Stomach (tissue), 9 donors: ENCODE measurements around the gene ZC3H12C. TPM values are rescaled to one million over a fixed set of nuclear protein-coding genes. Genes with fewer than 3 reads are reported as not detected.

Experiments used
- DNase-seq, 2 donors: peaks; one replicate each; pipeline versions ENCODE4 v3.0.0 to v3.0.0-alpha.2; 2013 to 2019
- H3K27ac ChIP-seq, 5 donors: fragments of 200-600 bp in 4 of 5; sonication (generic) in 4 of 5; one replicate each; pipeline ENCODE4 v1.5.1; 2013 to 2019; ENCODE audit warnings: mild to moderate bottlenecking in 1 of 5, moderate library complexity in 1 of 5
- H3K27me3 ChIP-seq, 3 donors: fragments of 200-600 bp; sonication (generic); one replicate each; pipeline ENCODE4 v1.5.1; 2017 to 2019; ENCODE audit warnings: mixed run types in 1 of 3
- H3K36me3 ChIP-seq, 4 donors: fragments of 200-600 bp; sonication (generic); 1 replicate in 3 of 4; 2 replicates in 1 of 4; pipeline ENCODE4 v1.5.1; 2016 to 2019
- H3K4me1 ChIP-seq, 4 donors: fragments of 200-600 bp; sonication (generic); one replicate each; pipeline ENCODE4 v1.5.1; 2016 to 2019
- H3K4me3 ChIP-seq, 4 donors: fragments of 200-600 bp; sonication (generic) in 3 of 4; one replicate each; pipeline ENCODE4 v1.5.1; 2016 to 2019; ENCODE audit warnings: mild to moderate bottlenecking in 1 of 4
- H3K9me3 ChIP-seq, 4 donors: fragments of 200-600 bp; sonication (generic); one replicate each; pipeline ENCODE4 v1.5.1; 2016 to 2019
- CTCF ChIP-seq, 7 experiments: fragments of 450-650 bp in 4 of 7; fragments of 200-600 bp in 3 of 7; sonication (generic) in 3 of 7; IDR thresholded peaks; one replicate each; pipeline ENCODE4 v1.5.1; 2016 to 2019; ENCODE audit warnings: antibody characterized with exemption in 7 of 7, control low read depth in 2 of 7, mild to moderate bottlenecking in 1 of 7
- EP300 ChIP-seq: sonication (generic); formaldehyde crosslinking; IDR thresholded peaks from one replicate; pipeline ENCODE4 v1.6.1; 2017; ENCODE audit warnings: antibody characterized with exemption
- POLR2A ChIP-seq, 4 donors: fragments of 450-650 bp; IDR thresholded peaks; one replicate each; pipeline ENCODE4 v1.6.1; 2016; ENCODE audit warnings: antibody characterized with exemption in 4 of 4, control low read depth in 2 of 4, mild to moderate bottlenecking in 1 of 4, moderate library complexity in 1 of 4
- POLR2AphosphoS5 ChIP-seq, 3 donors: sonication (generic); formaldehyde crosslinking; IDR thresholded peaks; one replicate each; pipeline ENCODE4 v1.6.1; 2016; ENCODE audit warnings: antibody characterized with exemption in 3 of 3
- WGBS, 5 donors: extraction: QIAGEN DNeasy Blood & Tissue Kit in 3 of 5; methylation state at CpG; one replicate each; pipeline versions ENCODE4 v1.1.5 to v1.1.7; 2013 to 2018; 5-methylcytosine and 5-hydroxymethylcytosine counted together
- intact Hi-C: fragments of 100-400 bp; cut with DNase I; formaldehyde crosslinking; loops from one replicate; pipeline ENCODE4 v1.15.1; 2023; ENCODE audit warnings: low total_unique reads
- polyA plus RNA-seq, 3 donors: library from polyadenylated mRNA; stranded (reverse); fragments of 200-250 nt; gene quantifications; one replicate each; pipeline ENCODE4 v1.2.3, GENCODE V29; 2013
- total RNA-seq, 5 donors: library from RNA; depleted of rRNA; stranded (reverse); fragments of >200 nt; gene quantifications; one replicate each; pipeline versions ENCODE4 v1.1.0 to v1.2.3, GENCODE V29; 2014 to 2016
- donor health status: healthy with polysubstance abuse.
- donor health status: Bipolar disorder and iron deficiency.
- donor health status: healthy.

Gene ZC3H12C
- total and polyA plus RNA-seq, 8 donors: 1.3 to 23.2 (median 8.3) TPM

- intact Hi-C loops: no loop called here
- no peaks in the 10 kb centered on the region for H3K27me3 ChIP-seq
- no peaks in the 10 kb centered on the region for H3K4me1 ChIP-seq
- no peak overlapping the region for H3K27ac ChIP-seq
- TF ChIP-seq POLR2A (IDR thresholded peaks at IDR 0.05): no peak
- DNase-seq: no peak
- H3K36me3 ChIP-seq: peaks cover 8 to 78% (median 73%) of the 10 kb centered on the region in 4 donors
- no peak overlapping the region for H3K4me3 ChIP-seq
- H3K9me3 ChIP-seq: no peaks in the 10 kb centered on the region
These were observed 69.0 kb downstream of the ZC3H12C start for GRCh38 chr11:110162216-110162615.

DNA sequence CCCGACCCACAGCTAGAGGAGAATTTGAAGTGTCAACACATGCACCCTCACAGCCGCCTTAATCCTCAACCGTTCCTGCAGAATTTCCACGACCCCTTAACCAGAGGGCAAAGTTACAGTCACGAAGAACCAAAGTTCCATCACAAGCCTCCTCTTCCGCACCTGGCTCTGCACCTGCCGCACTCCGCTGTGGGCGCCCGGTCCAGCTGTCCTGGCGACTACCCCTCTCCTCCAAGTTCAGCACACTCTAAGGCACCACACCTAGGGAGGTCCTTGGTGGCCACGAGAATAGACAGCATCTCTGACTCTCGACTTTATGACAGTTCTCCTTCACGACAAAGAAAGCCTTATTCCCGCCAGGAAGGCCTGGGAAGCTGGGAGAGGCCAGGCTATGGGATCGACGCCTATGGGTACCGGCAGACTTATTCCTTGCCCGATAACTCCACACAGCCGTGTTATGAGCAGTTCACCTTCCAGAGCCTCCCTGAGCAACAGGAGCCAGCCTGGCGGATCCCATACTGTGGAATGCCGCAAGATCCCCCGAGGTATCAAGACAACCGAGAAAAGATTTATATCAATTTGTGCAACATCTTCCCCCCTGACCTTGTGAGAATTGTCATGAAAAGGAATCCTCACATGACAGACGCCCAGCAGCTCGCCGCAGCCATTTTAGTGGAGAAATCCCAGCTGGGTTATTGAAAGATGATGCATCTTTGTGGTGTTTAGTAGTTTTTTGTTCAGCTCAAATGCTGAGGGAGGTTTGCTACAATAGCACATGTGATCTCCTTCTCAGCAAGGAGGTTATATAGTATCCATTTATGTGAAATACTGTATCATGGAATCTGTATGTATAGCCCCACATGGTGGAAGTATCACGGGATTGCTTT is 72.1 kb downstream of the ZC3H12C start:
- Histone ChIP-seq H3K4me1 (no peaks in the 10 kb centered on the region), H3K9me3 (no peaks in the 10 kb centered on the region), H3K27me3 (no peaks in the 10 kb centered on the region), H3K36me3 (peaks cover 8 to 54% (median 49%) of the 10 kb centered on the region in 4 donors), H3K27ac (no peak overlapping the region), H3K4me3 (no peak overlapping the region)
- intact Hi-C loops: no loop called here
- no peak for TF ChIP-seq POLR2AphosphoS5 (IDR thresholded peaks at IDR 0.05)
- TF ChIP-seq POLR2A (IDR thresholded peaks at IDR 0.05): no peak
- DNase-seq: no peak
- WGBS, 5 donors: 95% methylated on average over 28 of the region's 28 CpGs

GRCh38 chr11:110168033-110168803 is 75.0 kb downstream of the ZC3H12C start:
- intact Hi-C loops: no loop called here
- Histone ChIP-seq H3K27me3 (no peaks in the 10 kb centered on the region), H3K9me3 (no peaks in the 10 kb centered on the region), H3K4me1 (no peaks in the 10 kb centered on the region), H3K36me3 (peaks cover 8 to 28% (median 26%) of the 10 kb centered on the region in 4 donors), H3K27ac (no peak overlapping the region), H3K4me3 (no peak overlapping the region)
- WGBS, 5 donors: 80 to 85% (median 84%) methylated on average over 5 of the region's 5 CpGs
- TF ChIP-seq EP300 (no peak), POLR2A (IDR thresholded peaks at IDR 0.05) (no peak), CTCF (IDR thresholded peaks at IDR 0.05) (no peak), POLR2AphosphoS5 (IDR thresholded peaks at IDR 0.05) (no peak)
- DNase-seq: no peak

DNA sequence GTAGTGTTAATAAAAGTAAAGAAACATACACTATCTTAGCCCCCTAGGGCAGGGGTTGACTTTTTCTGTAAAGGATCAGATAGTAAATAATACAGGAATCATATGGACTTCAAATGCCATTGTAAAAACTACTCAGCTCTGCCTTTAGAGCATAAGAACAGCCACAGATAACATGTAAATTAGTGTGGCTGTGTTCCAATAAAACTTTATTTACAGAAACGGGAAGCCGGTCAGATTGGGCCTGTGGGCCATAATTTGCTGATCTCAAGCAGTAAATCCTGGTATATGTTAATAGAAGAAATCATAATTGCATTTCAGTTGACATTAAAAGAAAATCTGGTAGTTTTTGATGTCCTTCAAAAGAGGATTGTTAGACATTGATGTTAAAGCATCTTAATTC is 76.5 kb downstream of the ZC3H12C start:
- 22 to 54% (median 48%) methylated on average over 2 of the region's 2 CpGs for WGBS, 5 donors
- Histone ChIP-seq H3K4me1 (peaks cover 0 to 12% (median 4%) of the 10 kb centered on the region in 4 donors), H3K36me3 (peaks cover under 1 to 13% (median 11%) of the 10 kb centered on the region in 4 donors), H3K27ac (no peak overlapping the region), H3K27me3 (no peaks in the 10 kb centered on the region), H3K9me3 (no peaks in the 10 kb centered on the region), H3K4me3 (no peak overlapping the region)
- no peak for TF ChIP-seq POLR2AphosphoS5 (IDR thresholded peaks at IDR 0.05)
- TF ChIP-seq POLR2A (IDR thresholded peaks at IDR 0.05): no peak
- TF ChIP-seq CTCF (IDR thresholded peaks at IDR 0.05): no peak
- no peak for TF ChIP-seq EP300
- intact Hi-C loops: no loop called here
- no peak for DNase-seq

GRCh38 chr11:110172468-110173065 is 79.4 kb downstream of the ZC3H12C start:
- H3K36me3 ChIP-seq: no peaks in the 10 kb centered on the region
- H3K4me1 ChIP-seq: peaks cover 0 to 13% (median 6%) of the 10 kb centered on the region in 4 donors
- H3K9me3 ChIP-seq: no peaks in the 10 kb centered on the region
- H3K27me3 ChIP-seq: no peaks in the 10 kb centered on the region
- TF ChIP-seq POLR2AphosphoS5 (IDR thresholded peaks at IDR 0.05) (no peak), EP300 (no peak), POLR2A (IDR thresholded peaks at IDR 0.05) (no peak), CTCF (IDR thresholded peaks at IDR 0.05) (no peak)
- no peak for DNase-seq
- H3K27ac ChIP-seq: no peak overlapping the region
- intact Hi-C loops: no loop called here
- 85 to 95% (median 92%) methylated on average over 11 of the region's 11 CpGs for WGBS, 5 donors
- H3K4me3 ChIP-seq: no peak overlapping the region
